Measurements from ENCODE around the gene FGR.

FGR gene

DNA sequence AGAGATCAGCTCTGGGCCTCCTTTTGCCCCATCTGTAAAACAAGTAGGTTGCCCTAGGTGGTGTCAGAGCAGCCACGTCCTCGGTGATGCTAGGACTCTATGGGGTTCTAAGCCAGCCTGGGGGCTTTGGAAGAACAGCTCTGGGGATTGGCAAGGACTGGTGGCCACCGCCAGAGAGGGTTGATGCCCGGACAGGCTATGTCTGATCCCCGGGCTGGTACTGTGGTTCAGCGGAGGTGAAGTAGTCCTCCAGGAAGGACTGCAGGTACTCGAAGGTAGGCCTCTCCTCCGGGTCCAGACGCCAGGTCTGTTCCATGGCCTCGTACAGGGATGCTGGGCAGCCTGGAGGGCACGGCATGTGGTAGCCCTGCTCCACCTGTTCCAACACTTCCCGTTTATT, 22.3 kb downstream of the FGR start:
- POLR2A ChIA-PET: no interaction called here
- Histone ChIP-seq H3K4me3 (ENCODE audit: control insufficient read depth in 1 of 7, extremely low read depth in 1 of 7, insufficient read depth in 4 of 7, low read depth in 2 of 7, low read length in 6 of 7) (no peak overlapping the region), H3K27me3 (replicated peaks in 2 of 5; ENCODE audit: control insufficient read depth in 4 of 5, insufficient read depth in 5 of 5, low read length in 4 of 5) (no peaks in the 10 kb centered on the region), H3K4me1 (ENCODE audit: control extremely low read depth in 1 of 4, control insufficient read depth in 4 of 4, insufficient read depth in 4 of 4, low read length in 3 of 4) (peaks cover 0 to 38% (median 19%) of the 10 kb centered on the region in 4 experiments), H3K36me3 (ENCODE audit: control insufficient read depth in 4 of 4, insufficient read depth in 4 of 4, low read length in 3 of 4) (no peaks in the 10 kb centered on the region), H3K27ac (ENCODE audit: insufficient read depth in 1 of 2, low read depth in 1 of 2, low read length in 2 of 2, poor library complexity in 1 of 2, severe bottlenecking in 2 of 2) (no peak overlapping the region), H3K9me3 (ENCODE audit: control extremely low read depth in 1 of 5, control insufficient read depth in 4 of 5, insufficient read depth in 2 of 5, low read depth in 1 of 5, low read length in 4 of 5) (no peaks in the 10 kb centered on the region)
- WGBS (ENCODE audit: insufficient coverage): 98% methylated on average over 12 of the region's 12 CpGs
- CTCF ChIA-PET: interaction anchor here (0.6 to 20.5 kb wide), 5 partner anchors 12 to 175 kb away, joined by 3 to 311 read pairs (median 4); partner anchors contain the start of gene FGR
- no peak for DNase-seq

GRCh38 chr1:27611450-27611849, 23.5 kb downstream of the FGR start:
- Histone ChIP-seq H3K4me1 (ENCODE audit: control extremely low read depth in 1 of 4, control insufficient read depth in 4 of 4, insufficient read depth in 4 of 4, low read length in 3 of 4) (peaks cover 0 to 40% (median 21%) of the 10 kb centered on the region in 4 experiments), H3K9me3 (ENCODE audit: control extremely low read depth in 1 of 5, control insufficient read depth in 4 of 5, insufficient read depth in 2 of 5, low read depth in 1 of 5, low read length in 4 of 5) (no peaks in the 10 kb centered on the region), H3K27me3 (replicated peaks in 2 of 5; ENCODE audit: control insufficient read depth in 4 of 5, insufficient read depth in 5 of 5, low read length in 4 of 5) (no peaks in the 10 kb centered on the region), H3K4me3 (ENCODE audit: control insufficient read depth in 1 of 7, extremely low read depth in 1 of 7, insufficient read depth in 4 of 7, low read depth in 2 of 7, low read length in 6 of 7) (no peak overlapping the region), H3K27ac (ENCODE audit: insufficient read depth in 1 of 2, low read depth in 1 of 2, low read length in 2 of 2, poor library complexity in 1 of 2, severe bottlenecking in 2 of 2) (no peak overlapping the region), H3K36me3 (ENCODE audit: control insufficient read depth in 4 of 4, insufficient read depth in 4 of 4, low read length in 3 of 4) (no peaks in the 10 kb centered on the region)
- CTCF ChIA-PET: interaction anchor here (0.7 to 20.5 kb wide), 11 partner anchors 14 to 275 kb away, joined by 3 to 311 read pairs (median 4); partner anchors contain the start of gene FGR
- POLR2A ChIA-PET: interaction anchor here (0.6 kb wide), 1 partner anchor 63 kb away, joined by 3 read pairs; no protein-coding TSS in a partner anchor
- WGBS (ENCODE audit: insufficient coverage): 100% methylated on average over 2 of the region's 4 CpGs
- no peak for DNase-seq

- H3K9me3 ChIP-seq (ENCODE audit: control extremely low read depth in 1 of 5, control insufficient read depth in 4 of 5, insufficient read depth in 2 of 5, low read depth in 1 of 5, low read length in 4 of 5): no peaks in the 10 kb centered on the region
- no peak for DNase-seq
- H3K27ac ChIP-seq (ENCODE audit: insufficient read depth in 1 of 2, low read depth in 1 of 2, low read length in 2 of 2, poor library complexity in 1 of 2, severe bottlenecking in 2 of 2): no peak overlapping the region
- 93% methylated on average over 8 of the region's 12 CpGs for WGBS (ENCODE audit: insufficient coverage)
- H3K4me3 ChIP-seq (ENCODE audit: control insufficient read depth in 1 of 7, extremely low read depth in 1 of 7, insufficient read depth in 4 of 7, low read depth in 2 of 7, low read length in 6 of 7): no peak overlapping the region
- H3K27me3 ChIP-seq (replicated peaks in 2 of 5; ENCODE audit: control insufficient read depth in 4 of 5, insufficient read depth in 5 of 5, low read length in 4 of 5): no peaks in the 10 kb centered on the region
- POLR2A ChIA-PET: no interaction called here
- CTCF ChIA-PET: interaction anchor here (1.0 to 20.5 kb wide), 9 partner anchors 15 to 194 kb away, joined by 3 to 311 read pairs (median 20); partner anchors contain the start of gene FGR
- H3K4me1 ChIP-seq (ENCODE audit: control extremely low read depth in 1 of 4, control insufficient read depth in 4 of 4, insufficient read depth in 4 of 4, low read length in 3 of 4): peaks cover 0 to 57% (median 34%) of the 10 kb centered on the region in 4 experiments
- H3K36me3 ChIP-seq (ENCODE audit: control insufficient read depth in 4 of 4, insufficient read depth in 4 of 4, low read length in 3 of 4): no peaks in the 10 kb centered on the region
Observed at GRCh38 chr1:27609618-27610240, 25.3 kb downstream of the FGR start.

GRCh38 chr1:27609210-27609555, 25.8 kb downstream of the FGR start:
- Histone ChIP-seq H3K4me3 (ENCODE audit: control insufficient read depth in 1 of 7, extremely low read depth in 1 of 7, insufficient read depth in 4 of 7, low read depth in 2 of 7, low read length in 6 of 7) (no peak overlapping the region), H3K36me3 (ENCODE audit: control insufficient read depth in 4 of 4, insufficient read depth in 4 of 4, low read length in 3 of 4) (no peaks in the 10 kb centered on the region), H3K9me3 (ENCODE audit: control extremely low read depth in 1 of 5, control insufficient read depth in 4 of 5, insufficient read depth in 2 of 5, low read depth in 1 of 5, low read length in 4 of 5) (no peaks in the 10 kb centered on the region), H3K4me1 (ENCODE audit: control extremely low read depth in 1 of 4, control insufficient read depth in 4 of 4, insufficient read depth in 4 of 4, low read length in 3 of 4) (peaks cover 0 to 62% (median 39%) of the 10 kb centered on the region in 4 experiments), H3K27me3 (replicated peaks in 2 of 5; ENCODE audit: control insufficient read depth in 4 of 5, insufficient read depth in 5 of 5, low read length in 4 of 5) (no peaks in the 10 kb centered on the region), H3K27ac (ENCODE audit: insufficient read depth in 1 of 2, low read depth in 1 of 2, low read length in 2 of 2, poor library complexity in 1 of 2, severe bottlenecking in 2 of 2) (no peak overlapping the region)
- DNase-seq: no peak
- ChIA-PET POLR2A (interaction anchor here (0.6 to 0.8 kb wide), 2 partner anchors 40 to 56 kb away, joined by 3 to 5 read pairs; no protein-coding TSS in a partner anchor), CTCF (interaction anchor here (1.9 to 20.5 kb wide), 10 partner anchors 16 to 207 kb away, joined by 5 to 311 read pairs (median 40); partner anchors contain the start of gene FGR)
- 88% methylated on average over 2 of the region's 3 CpGs for WGBS (ENCODE audit: insufficient coverage)

GRCh38 chr1:27607239-27607804, 27.7 kb downstream of the FGR start:
- POLR2A ChIA-PET: interaction anchor here (0.5 kb wide), 1 partner anchor 113 kb away, joined by 3 read pairs; no protein-coding TSS in a partner anchor
- H3K27me3 ChIP-seq (replicated peaks in 2 of 5; ENCODE audit: control insufficient read depth in 4 of 5, insufficient read depth in 5 of 5, low read length in 4 of 5): no peaks in the 10 kb centered on the region
- no peaks in the 10 kb centered on the region for H3K9me3 ChIP-seq (ENCODE audit: control extremely low read depth in 1 of 5, control insufficient read depth in 4 of 5, insufficient read depth in 2 of 5, low read depth in 1 of 5, low read length in 4 of 5)
- H3K27ac ChIP-seq (ENCODE audit: insufficient read depth in 1 of 2, low read depth in 1 of 2, low read length in 2 of 2, poor library complexity in 1 of 2, severe bottlenecking in 2 of 2): peak overlapping the region in 1 of 2 experiments; percentile 4
- DNase-seq: no peak
- no peak overlapping the region for H3K4me3 ChIP-seq (ENCODE audit: control insufficient read depth in 1 of 7, extremely low read depth in 1 of 7, insufficient read depth in 4 of 7, low read depth in 2 of 7, low read length in 6 of 7)
- CTCF ChIA-PET: interaction anchor here (0.7 to 20.5 kb wide), 33 partner anchors 10 to 308 kb away, joined by 3 to 311 read pairs (median 6); partner anchors contain the start of genes FGR and MAP3K6
- H3K36me3 ChIP-seq (ENCODE audit: control insufficient read depth in 4 of 4, insufficient read depth in 4 of 4, low read length in 3 of 4): no peaks in the 10 kb centered on the region
- WGBS (ENCODE audit: insufficient coverage): 89% methylated on average over 9 of the region's 11 CpGs
- H3K4me1 ChIP-seq (ENCODE audit: control extremely low read depth in 1 of 4, control insufficient read depth in 4 of 4, insufficient read depth in 4 of 4, low read length in 3 of 4): peaks cover 0 to 62% (median 40%) of the 10 kb centered on the region in 4 experiments

DNA sequence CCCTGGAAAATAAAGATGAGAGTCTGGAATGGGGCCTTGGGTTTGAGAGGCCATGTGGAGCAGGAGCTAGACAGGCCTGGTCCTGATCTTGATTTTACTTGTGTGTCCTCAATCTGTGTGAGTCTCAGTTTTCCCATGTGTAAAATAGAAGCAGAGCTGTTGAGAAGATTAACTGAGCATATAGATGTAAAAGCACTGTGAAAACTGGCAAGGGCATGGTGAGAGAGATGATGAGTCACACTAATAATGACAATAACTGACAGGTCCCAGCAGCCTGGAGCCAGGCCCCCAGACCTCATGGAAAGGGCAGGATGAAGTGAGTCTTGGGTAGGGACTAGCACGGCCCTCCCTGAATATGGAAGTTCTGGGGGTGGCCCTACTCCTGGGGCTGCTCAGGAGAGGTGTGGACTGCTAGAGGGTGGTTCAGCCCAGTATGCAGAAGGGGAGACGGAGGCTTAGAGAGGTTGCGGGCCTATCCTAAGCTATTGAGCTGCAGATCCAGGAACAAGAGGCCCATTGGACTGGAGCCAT, 28.2 kb downstream of the FGR start:
- Histone ChIP-seq H3K4me1 (ENCODE audit: control extremely low read depth in 1 of 4, control insufficient read depth in 4 of 4, insufficient read depth in 4 of 4, low read length in 3 of 4) (peaks cover 0 to 67% (median 45%) of the 10 kb centered on the region in 4 experiments), H3K9me3 (ENCODE audit: control extremely low read depth in 1 of 5, control insufficient read depth in 4 of 5, insufficient read depth in 2 of 5, low read depth in 1 of 5, low read length in 4 of 5) (no peaks in the 10 kb centered on the region), H3K27me3 (replicated peaks in 2 of 5; ENCODE audit: control insufficient read depth in 4 of 5, insufficient read depth in 5 of 5, low read length in 4 of 5) (no peaks in the 10 kb centered on the region), H3K27ac (ENCODE audit: insufficient read depth in 1 of 2, low read depth in 1 of 2, low read length in 2 of 2, poor library complexity in 1 of 2, severe bottlenecking in 2 of 2) (no peak overlapping the region), H3K4me3 (ENCODE audit: control insufficient read depth in 1 of 7, extremely low read depth in 1 of 7, insufficient read depth in 4 of 7, low read depth in 2 of 7, low read length in 6 of 7) (no peak overlapping the region), H3K36me3 (ENCODE audit: control insufficient read depth in 4 of 4, insufficient read depth in 4 of 4, low read length in 3 of 4) (no peaks in the 10 kb centered on the region)
- DNase-seq: peak in 2 of 3 donors; percentile 39 to 45
- ChIA-PET CTCF (interaction anchor here (0.7 to 20.5 kb wide), 32 partner anchors 9 to 308 kb away, joined by 3 to 311 read pairs (median 6); partner anchors contain the start of genes FGR and MAP3K6), POLR2A (interaction anchor here (0.5 kb wide), 1 partner anchor 114 kb away, joined by 3 read pairs; no protein-coding TSS in a partner anchor)
- WGBS (ENCODE audit: insufficient coverage): 88% methylated on average over 3 of the region's 3 CpGs

Data from common myeloid progenitor, CD34-positive (primary cell).